ELR (cell line): ENCODE measurements around the gene DAB2IP.

Experiments used
- DNase-seq: peaks from one replicate; pipeline ENCODE4 v3.0.0-alpha.2; 2015; ENCODE audit warnings: low read depth

DAB2IP gene

GRCh38 chr9:121663591-121663990 lies 12.2 kb downstream of the DAB2IP start:
- no peak for DNase-seq

DNA sequence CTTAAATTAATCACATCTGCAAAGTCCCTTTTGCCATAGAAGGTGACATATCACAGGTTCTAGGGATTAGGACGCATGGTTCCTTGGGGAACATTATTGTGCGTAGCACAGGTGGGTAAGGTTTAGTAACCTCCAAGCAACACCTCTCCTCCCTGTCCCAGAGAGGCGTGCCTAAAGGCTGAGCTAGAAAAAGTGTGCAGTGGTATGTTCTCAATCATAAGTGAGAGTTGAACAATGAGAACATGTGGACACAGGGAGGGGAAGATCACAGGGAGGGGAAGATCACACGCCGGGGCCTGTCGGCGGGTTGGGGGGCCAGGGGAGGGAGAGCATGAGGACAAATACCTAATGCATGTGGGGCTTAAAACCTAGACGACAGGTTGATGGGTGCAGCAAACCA lies 14.9 kb downstream of the DAB2IP start:
- DNase-seq = no peak

DNA sequence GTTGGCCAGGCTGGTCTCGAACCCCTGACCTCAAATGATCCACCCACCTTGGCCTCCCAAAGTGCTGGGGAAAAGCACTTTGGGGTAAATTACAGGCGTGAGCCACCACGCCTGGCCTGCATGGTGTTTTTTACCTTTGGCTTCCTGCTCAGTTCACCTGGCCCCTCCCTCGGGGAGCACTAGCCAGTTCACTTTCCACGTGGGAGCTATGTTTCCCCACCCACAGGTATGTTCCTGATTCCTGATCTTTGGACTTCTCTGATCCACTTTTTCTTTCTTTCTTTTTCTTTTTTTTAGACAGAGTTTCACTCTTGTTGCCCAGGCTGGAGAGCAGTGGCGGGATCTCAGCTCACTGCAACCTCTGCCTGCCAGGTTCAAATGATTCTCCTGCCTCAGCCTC lies 15.8 kb downstream of the DAB2IP start:
- DNase-seq = no peak

GRCh38 chr9:121667890-121668289 lies 16.5 kb downstream of the DAB2IP start:
- DNase-seq = no peak

DNA sequence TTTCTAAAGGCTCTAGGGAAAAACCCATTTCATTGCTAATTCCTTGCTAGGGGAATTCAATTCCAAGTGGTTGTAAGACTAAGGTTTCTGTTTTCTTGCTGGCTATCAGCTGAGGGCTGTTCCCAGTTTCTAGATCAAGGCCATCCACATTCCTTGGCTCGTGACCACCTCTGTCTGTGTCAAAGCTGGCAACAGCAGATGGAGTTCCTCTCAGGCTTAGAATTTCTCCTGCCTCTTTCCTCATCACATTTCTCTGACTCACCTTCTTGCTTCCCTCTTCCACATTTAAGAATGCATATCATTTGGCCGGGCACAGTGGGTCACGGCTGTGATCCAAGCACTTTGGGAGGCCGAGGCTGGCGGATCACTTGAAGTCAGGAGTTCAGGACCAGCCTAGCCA lies 19.0 kb downstream of the DAB2IP start:
- no peak for DNase-seq

- no peak for DNase-seq
These were observed 20.2 kb downstream of the DAB2IP start for GRCh38 chr9:121671612-121672155.

GRCh38 chr9:121672213-121672612 lies 20.8 kb downstream of the DAB2IP start:
- no peak for DNase-seq

DNA sequence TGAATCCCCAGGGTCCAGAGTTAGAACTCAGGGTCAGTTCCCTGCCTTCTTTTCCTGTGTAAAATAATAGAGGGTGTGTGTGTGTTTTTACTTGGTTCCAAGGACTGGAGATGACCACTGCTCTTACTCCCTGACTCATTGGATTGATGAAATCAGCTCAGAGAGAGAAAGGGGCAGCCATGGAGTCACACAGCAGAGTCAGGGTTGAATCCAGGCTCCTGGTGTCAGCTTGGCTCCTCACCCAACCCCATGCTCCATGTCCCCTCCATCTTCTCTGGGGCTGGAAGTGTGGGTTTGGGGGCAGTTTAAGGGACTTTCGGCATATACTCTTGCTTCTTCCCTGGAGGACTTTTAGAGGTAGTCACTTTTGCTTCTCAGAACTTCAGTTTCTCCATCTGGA lies 21.6 kb downstream of the DAB2IP start:
- no peak for DNase-seq

DNA sequence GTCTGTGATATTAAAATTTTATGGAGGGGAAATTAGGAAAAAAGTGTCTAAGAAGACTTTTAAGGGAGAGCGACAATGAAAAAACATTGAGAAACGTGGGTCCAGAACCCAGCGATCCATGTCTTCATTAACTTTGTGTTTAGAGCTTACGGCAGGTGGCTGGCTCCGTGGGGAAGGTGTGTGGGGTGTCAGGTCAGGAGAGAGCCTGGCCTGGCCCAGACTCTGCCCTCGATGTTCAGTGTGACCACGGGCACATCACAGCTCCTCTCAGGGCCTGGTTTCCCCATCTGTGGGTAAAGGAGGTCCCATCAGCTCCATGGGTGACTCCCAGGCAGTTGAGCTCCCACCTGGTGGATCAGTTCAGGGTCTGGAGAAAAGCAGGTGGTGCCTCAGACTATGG lies 22.1 kb downstream of the DAB2IP start:
- DNase-seq = no peak

GRCh38 chr9:121674017-121674416 lies 22.6 kb downstream of the DAB2IP start:
- DNase-seq = no peak

GRCh38 chr9:121674952-121675351 lies 23.5 kb downstream of the DAB2IP start:
- DNase-seq = peak; percentile 69

DNA sequence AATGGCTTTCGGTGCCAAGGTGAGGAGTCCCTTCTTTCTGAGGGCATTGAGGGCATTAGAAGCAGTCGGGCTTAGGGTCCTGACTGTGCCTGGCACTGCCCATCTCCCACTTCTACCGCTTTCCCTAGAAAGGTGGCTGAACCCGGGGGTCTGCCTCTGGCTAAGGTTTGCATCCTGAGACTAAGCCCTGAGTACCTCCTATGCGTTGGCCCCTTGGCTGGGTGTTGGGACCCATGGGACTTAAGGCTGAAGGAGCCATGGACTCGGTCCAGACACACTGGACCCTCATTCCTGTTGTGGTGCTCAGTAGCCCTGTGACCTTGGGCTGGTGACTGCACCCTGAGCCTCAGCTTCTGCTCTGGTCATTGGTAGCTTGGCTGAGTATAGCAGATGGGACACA lies 23.9 kb downstream of the DAB2IP start:
- no peak for DNase-seq

GRCh38 chr9:121675969-121676822 lies 24.8 kb downstream of the DAB2IP start:
- no peak for DNase-seq

DNA sequence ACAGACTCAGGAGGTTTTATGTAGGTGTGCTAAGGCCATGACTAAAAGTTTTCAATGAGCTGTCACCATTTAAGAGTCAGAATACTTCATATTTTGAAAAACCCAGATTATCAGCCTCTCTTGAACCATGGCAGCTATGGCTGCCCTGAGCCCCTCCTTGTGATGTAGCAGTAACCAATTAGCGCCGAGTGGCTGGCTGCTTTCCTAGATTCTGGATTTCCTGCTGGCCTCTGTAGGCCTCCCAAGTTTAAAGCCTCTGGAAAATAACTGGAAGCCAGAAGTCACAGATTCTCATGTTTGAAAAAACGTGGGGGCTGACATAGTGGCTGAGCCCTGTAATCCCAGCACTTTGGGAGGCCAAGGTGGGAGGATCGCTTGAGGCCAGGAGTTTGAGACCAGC lies 25.5 kb downstream of the DAB2IP start:
- no peak for DNase-seq

GRCh38 chr9:121678501-121679022 lies 27.1 kb downstream of the DAB2IP start:
- no peak for DNase-seq

DNA sequence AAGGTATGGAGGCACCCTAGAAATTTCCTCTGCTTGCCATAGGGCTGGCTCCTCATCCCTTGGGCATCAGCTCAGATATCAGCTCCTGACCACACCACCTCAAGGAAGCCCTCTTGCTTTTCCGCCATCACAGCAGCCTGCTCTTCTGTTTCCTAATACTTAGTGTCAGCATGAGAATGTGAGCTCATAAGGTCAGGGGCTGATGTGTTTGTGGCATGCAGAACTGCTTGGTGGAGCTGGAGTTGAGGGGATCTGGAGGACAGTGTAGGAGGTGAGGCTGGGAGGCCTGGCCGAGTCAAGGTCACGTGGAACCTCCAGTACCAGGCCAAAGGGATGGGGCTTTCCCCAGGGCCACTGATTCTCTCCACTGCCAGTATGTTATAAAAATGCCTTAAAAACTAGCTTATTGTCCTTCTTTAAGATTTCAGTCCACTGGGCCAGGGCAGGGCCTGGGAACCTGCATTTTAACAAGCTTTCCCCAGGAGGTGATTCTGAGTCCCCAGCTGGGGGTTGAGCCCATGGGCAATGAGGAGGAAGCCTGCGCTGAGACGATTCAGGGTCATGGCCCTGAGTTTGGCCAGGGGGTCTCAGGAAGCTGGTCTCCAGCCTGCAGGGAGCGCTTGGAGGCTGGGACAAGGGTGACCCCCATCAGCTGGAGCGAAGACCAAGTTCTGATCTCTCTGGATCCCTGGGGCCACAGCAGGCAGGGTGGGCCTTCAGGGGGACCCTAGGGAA lies 28.6 kb downstream of the DAB2IP start:
- DNase-seq = no peak

- DNase-seq = no peak
These were observed 30.0 kb downstream of the DAB2IP start for GRCh38 chr9:121681404-121681803.

- DNase-seq = no peak
These were observed 30.8 kb downstream of the DAB2IP start for GRCh38 chr9:121682201-121682600.

DNA sequence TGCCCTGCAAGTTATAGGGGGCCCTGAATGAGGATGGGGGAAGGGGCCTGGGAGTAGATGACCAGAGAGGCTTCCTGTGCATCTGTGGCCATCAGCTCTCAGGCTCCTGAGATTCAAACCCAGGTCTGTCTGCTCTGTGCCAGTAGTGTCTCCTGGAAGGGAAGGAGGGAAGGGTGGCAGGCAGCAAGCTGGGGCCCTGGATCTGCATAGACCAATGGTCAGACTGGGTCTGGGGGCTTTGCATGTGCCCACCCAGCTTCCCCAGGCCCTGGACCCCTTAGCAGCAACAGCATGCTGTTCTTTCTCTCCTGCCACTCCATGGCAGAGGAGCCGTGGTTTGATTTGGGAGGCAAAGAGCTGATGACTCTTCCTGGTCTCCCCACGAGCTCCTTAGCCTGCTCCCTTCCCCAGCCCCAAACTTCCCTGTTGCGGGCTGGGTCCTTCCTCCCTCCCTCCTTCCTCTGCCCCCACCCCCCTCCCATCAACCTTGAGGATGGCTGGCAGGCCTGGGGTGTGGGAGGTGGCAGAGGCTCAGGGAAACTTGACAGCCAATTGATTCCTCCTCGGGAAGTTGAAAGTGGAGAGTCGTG lies 31.6 kb downstream of the DAB2IP start:
- no peak for DNase-seq

GRCh38 chr9:121683652-121684051 lies 32.2 kb downstream of the DAB2IP start:
- no peak for DNase-seq

DNA sequence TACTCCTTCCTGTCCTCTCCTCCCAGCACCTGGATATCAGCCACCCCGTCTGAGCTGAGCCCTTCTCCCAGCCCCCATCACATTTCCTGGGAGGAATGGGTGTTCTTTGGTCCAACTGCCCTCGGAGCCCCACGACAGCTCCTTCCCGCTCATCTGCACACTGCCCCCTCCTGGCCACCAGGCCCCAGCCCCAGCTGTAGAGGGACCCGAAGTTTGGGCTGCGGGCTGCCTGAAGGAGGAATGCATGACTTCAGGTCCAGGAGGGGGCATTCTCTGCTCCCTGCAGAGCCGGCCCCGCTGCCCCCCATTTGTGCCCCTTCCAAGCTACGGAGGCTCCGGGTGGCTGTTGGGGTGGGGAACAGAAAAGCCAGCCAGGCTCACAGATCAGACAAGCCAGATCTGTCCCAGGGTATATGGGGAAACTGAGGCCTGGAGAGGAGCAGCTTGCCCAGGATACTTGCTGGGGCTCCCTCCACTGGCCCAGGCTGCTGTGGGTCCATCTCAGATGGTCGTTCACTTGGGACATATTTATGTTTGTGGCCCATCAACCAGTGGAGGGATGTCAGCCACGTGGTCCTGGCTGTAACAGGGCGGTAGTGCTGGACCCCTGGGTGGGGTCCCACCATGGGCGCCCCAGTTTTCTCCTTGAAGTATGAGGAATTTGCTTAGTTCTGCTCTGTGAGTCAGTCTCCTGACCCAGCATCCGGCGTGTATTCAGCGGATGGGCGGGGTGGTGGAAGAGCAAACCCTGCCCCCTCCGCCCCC lies 33.1 kb downstream of the DAB2IP start:
- DNase-seq = peak; percentile 38
